GM21526 (cell line): Measurements from ENCODE around the gene SUPT6H.
A peak's percentile ranks its signal among the peaks of the same experiment; 100 is the strongest.

ENCODE experiments used
- ATAC-seq: cut with Tn5 transposase; IDR thresholded peaks from one replicate; pipeline ENCODE4 v1.9.1; 2021; ENCODE audit warnings: moderate library complexity; ENCODE audit not compliant: unreplicated experiment, low FRiP score

Gene SUPT6H

GRCh38 chr17:28747801-28748750, 86.1 kb downstream of the SUPT6H start:
- ATAC-seq, result no peak

DNA sequence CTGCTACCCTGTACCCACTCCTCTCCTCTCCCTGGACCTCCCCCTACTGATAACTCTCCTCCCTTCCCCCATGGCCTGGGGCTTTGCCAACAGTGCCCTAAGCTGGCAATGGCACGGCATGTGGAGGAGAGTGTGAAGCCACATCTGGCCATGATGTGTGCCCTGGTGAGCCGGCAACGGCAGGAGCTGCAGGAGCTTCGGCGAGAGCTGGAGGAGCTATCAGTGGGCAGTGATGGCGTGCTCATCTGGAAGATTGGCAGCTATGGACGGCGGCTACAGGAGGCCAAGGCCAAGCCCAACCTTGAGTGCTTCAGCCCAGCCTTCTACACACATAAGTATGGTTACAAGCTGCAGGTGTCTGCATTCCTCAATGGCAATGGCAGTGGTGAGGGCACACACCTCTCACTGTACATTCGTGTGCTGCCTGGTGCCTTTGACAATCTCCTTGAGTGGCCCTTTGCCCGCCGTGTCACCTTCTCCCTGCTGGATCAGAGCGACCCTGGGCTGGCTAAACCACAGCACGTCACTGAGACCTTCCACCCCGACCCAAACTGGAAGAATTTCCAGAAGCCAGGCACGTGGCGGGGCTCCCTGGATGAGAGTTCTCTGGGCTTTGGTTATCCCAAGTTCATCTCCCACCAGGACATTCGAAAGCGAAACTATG, 87.0 kb downstream of the SUPT6H start:
- ATAC-seq, result no peak

- ATAC-seq, result no peak
These were observed 87.6 kb downstream of the SUPT6H start for GRCh38 chr17:28749516-28750177.

- peak; percentile 55 for ATAC-seq
These were observed 88.4 kb downstream of the SUPT6H start for GRCh38 chr17:28750178-28751047.

DNA sequence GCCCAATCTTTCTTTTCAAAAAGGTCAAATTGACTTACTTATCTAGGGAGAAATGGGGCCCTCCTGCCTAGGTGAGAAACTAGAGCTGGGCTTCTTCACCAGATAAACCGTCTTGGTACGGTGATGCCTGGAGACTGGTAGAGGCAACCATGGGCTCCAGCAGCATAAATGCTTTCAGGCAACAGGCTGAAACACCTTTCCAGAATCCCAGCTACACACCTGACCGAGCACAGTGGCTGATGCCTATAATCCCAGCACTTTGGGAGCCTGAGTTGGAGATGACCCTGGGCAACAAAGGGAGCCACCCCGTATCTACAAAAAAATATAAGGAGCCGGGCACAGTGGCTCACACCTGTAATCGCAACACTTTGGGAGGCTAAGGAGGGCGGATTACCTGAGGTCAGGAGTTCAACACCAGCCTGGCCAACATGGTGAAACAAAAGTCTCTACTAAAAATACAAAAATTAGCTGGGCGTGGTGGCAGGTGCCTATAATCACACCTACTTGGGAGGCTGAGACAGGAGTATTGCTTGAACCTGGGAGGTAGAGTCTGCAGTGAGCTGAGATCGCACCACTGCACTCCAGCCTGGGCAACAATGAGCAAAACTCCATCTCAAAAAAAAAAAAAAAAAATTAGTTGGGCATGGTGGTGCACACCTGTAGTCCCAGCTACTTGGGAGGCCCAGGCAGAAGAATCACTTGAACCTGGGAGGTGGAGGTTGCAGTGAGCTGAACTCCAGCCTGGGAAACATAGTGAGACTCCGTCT, 89.8 kb downstream of the SUPT6H start:
- no peak for ATAC-seq
